Suppressor macrophage treated with lipopolysaccharide for 1 hour (primary cell): ENCODE measurements around the gene MAPKBP1.
"Not testable (repeated sequence)": the region's sequence is repeated elsewhere in the genome, so short reads cannot be mapped to it uniquely, and the experiment has no call there.

ENCODE experiments used
- DNase-seq, 3 donors: peaks; one replicate each; pipeline ENCODE4 v3.0.0-alpha.2; 2020 to 2022

The MAPKBP1 gene

GRCh38 chr15:41827290-41827879 is 53.1 kb downstream of the MAPKBP1 start:
- peak; percentile 7 to 24 (median 21) for DNase-seq

- DNase-seq = peak; percentile 94 to 99 (median 97)
Observed at GRCh38 chr15:41827880-41828806, 53.9 kb downstream of the MAPKBP1 start, which contains the start of gene JMJD7. JMJD7 (plus strand) TSS chr15:41828092; CDS start chr15:41828125, 33 bp downstream.

- DNase-seq = no peak
Observed at GRCh38 chr15:41828807-41829141, 54.5 kb downstream of the MAPKBP1 start.

GRCh38 chr15:41829959-41830646 is 55.8 kb downstream of the MAPKBP1 start:
- DNase-seq = no peak

GRCh38 chr15:41831291-41831690 is 57.0 kb downstream of the MAPKBP1 start:
- DNase-seq = not testable (repeated sequence)

GRCh38 chr15:41832208-41832607 is 57.9 kb downstream of the MAPKBP1 start:
- no peak for DNase-seq

GRCh38 chr15:41832875-41833274 is 58.6 kb downstream of the MAPKBP1 start:
- peak in 1 of 3 donors; percentile 4 for DNase-seq

- peak; percentile 59 to 82 (median 75) for DNase-seq
Observed at GRCh38 chr15:41834096-41834495, 59.8 kb downstream of the MAPKBP1 start.

GRCh38 chr15:41836073-41836472 is 61.8 kb downstream of the MAPKBP1 start:
- DNase-seq = no peak

GRCh38 chr15:41836713-41837454 is 62.6 kb downstream of the MAPKBP1 start:
- DNase-seq = no peak

- DNase-seq = no peak
Observed at GRCh38 chr15:41838400-41838897, 64.2 kb downstream of the MAPKBP1 start, which contains the start of gene PLA2G4B. PLA2G4B (plus strand) TSS chr15:41838847; CDS start chr15:41838914, 67 bp downstream.

- no peak for DNase-seq
Observed at GRCh38 chr15:41839781-41840491, 65.7 kb downstream of the MAPKBP1 start.

- DNase-seq = no peak
Observed at GRCh38 chr15:41840673-41841072, 66.4 kb downstream of the MAPKBP1 start.

GRCh38 chr15:41841131-41841530 is 66.8 kb downstream of the MAPKBP1 start:
- no peak for DNase-seq

GRCh38 chr15:41842229-41842628 is 67.9 kb downstream of the MAPKBP1 start:
- no peak for DNase-seq

- DNase-seq = no peak
Observed at GRCh38 chr15:41843571-41843970, 69.3 kb downstream of the MAPKBP1 start.

GRCh38 chr15:41844814-41845213 is 70.5 kb downstream of the MAPKBP1 start:
- no peak for DNase-seq

- DNase-seq = no peak
Observed at GRCh38 chr15:41847206-41847605, 72.9 kb downstream of the MAPKBP1 start.

- no peak for DNase-seq
Observed at GRCh38 chr15:41847981-41848380, 73.7 kb downstream of the MAPKBP1 start.

GRCh38 chr15:41848631-41849030 is 74.3 kb downstream of the MAPKBP1 start:
- DNase-seq = no peak

GRCh38 chr15:41849204-41849603 is 74.9 kb downstream of the MAPKBP1 start:
- DNase-seq = no peak

GRCh38 chr15:41849861-41850260 is 75.6 kb downstream of the MAPKBP1 start:
- DNase-seq = no peak
